Psoas muscle (tissue), 8 donors: ENCODE data around the gene CCDC3. TPM values are rescaled to one million over a fixed set of nuclear protein-coding genes. Genes with fewer than 3 reads are reported as not detected.
A peak's percentile ranks its signal among the peaks of the same experiment; 100 is the strongest.
"Not testable (repeated sequence)": the region's sequence is repeated elsewhere in the genome, so short reads cannot be mapped to it uniquely, and the experiment has no call there.

Source experiments
- ATAC-seq, 4 donors: fragments of 200-7000 bp; cut with Tn5 transposase; one replicate each; pipeline ENCODE4 v1.9.1; 2020; ENCODE audit warnings: moderate library complexity in 3 of 4, mild to moderate bottlenecking in 2 of 4
- DNase-seq, 2 donors: peaks; one replicate each; pipeline ENCODE4 v3.0.0-alpha.2; 2020
- H3K27ac ChIP-seq: fragments of 200-600 bp; one replicate; pipeline ENCODE4 v1.8.0; 2022
- H3K27me3 ChIP-seq, 3 donors: fragments of 200-600 bp in 1 of 3; one replicate each; pipeline versions ENCODE4 v1.6.1 to v1.8.0; 2013 to 2022; ENCODE audit warnings: low read length in 2 of 3, mild to moderate bottlenecking in 2 of 3, moderate library complexity in 1 of 3; ENCODE audit not compliant: insufficient read depth in 3 of 3
- H3K36me3 ChIP-seq, 2 donors: fragments of 200-600 bp in 1 of 2; one replicate each; pipeline versions ENCODE4 v1.6.1 to v1.8.0; 2013 to 2022; ENCODE audit warnings: low read depth in 1 of 2, mild to moderate bottlenecking in 1 of 2, moderate library complexity in 1 of 2; ENCODE audit not compliant: insufficient read depth in 1 of 2
- H3K4me1 ChIP-seq: fragments of 200-600 bp; one replicate; pipeline ENCODE4 v1.8.0; 2022
- H3K4me3 ChIP-seq: fragments of 200-600 bp; one replicate; pipeline ENCODE4 v1.8.0; 2022; ENCODE audit warnings: mild to moderate bottlenecking
- H3K9me3 ChIP-seq: fragments of 200-600 bp; one replicate; pipeline ENCODE4 v1.8.0; 2022
- CTCF ChIP-seq: fragments of 200-600 bp; IDR thresholded peaks from one replicate; pipeline ENCODE4 v1.8.0; 2022; ENCODE audit warnings: antibody characterized with exemption
- WGBS, 3 donors: extraction: QIAGEN DNeasy Blood & Tissue Kit; methylation state at CpG; one replicate each; pipeline versions ENCODE4 v1.1.6 to v1.1.7; 2013; 5-methylcytosine and 5-hydroxymethylcytosine counted together
- intact Hi-C, 2 donors: fragments of 100-400 bp; cut with DNase I; formaldehyde crosslinking; loops; one replicate each; pipeline versions ENCODE4 v1.11.0 to v1.14.2; 2022
- polyA plus RNA-seq, 3 donors: library from polyadenylated mRNA; stranded (reverse); fragments of 200-250 nt; gene quantifications; one replicate each; pipeline ENCODE4 v1.2.3, GENCODE V29; 2013
- total RNA-seq, 4 donors: library from RNA; stranded (reverse); fragmentation: NEBNext Ultra II Directional in 2 of 4; extraction: Animal tissue kit (Norgen Biotek cat#: 25700) in 2 of 4; gene quantifications; one replicate each; pipeline versions ENCODE4 v1.2.1 to v1.2.4, GENCODE V29; 2021 to 2023
- donor health status: healthy with polysubstance abuse.
- donor health status: DM: no; HTN: no; CAD: no; lungs with moderate emphysema.
- donor health status: Bipolar disorder and iron deficiency.
- donor health status: healthy.
- donor health status: DM: yes; HTN: yes; CAD: no.
- donor health status: DM: no; HTN: no; CAD: no.
- donor health status: DM: no; HTN: no; CAD: no.
- donor health status: DM: yes; HTN: yes; CAD: no.

CCDC3 gene
- total and polyA plus RNA-seq, 7 donors, result 1.7 to 54.2 (median 6.2) TPM

GRCh38 chr10:12999849-13000248 is 1.7 kb downstream of the CCDC3 start:
- WGBS, 3 donors, result 77 to 82% (median 79%) methylated on average over 6 of the region's 6 CpGs
- no peaks in the 10 kb centered on the region for H3K36me3 ChIP-seq
- H3K27me3 ChIP-seq, result peaks cover 0 to 32% (median 6%) of the 10 kb centered on the region in 3 donors
- no peaks in the 10 kb centered on the region for H3K4me1 ChIP-seq
- intact Hi-C loops, result no loop called here
- peak overlapping the region; percentile 52 for H3K4me3 ChIP-seq
- H3K9me3 ChIP-seq, result no peaks in the 10 kb centered on the region
- no peak for ATAC-seq
- no peak for DNase-seq
- no peak overlapping the region for H3K27ac ChIP-seq
- TF ChIP-seq CTCF, result no peak

GRCh38 chr10:12995425-12995861 is 6.1 kb downstream of the CCDC3 start:
- Histone ChIP-seq H3K4me1 (no peaks in the 10 kb centered on the region), H3K36me3 (no peaks in the 10 kb centered on the region), H3K4me3 (no peak overlapping the region), H3K9me3 (no peaks in the 10 kb centered on the region), H3K27ac (no peak overlapping the region), H3K27me3 (peaks cover 0 to 6% (median 4%) of the 10 kb centered on the region in 3 donors)
- no peak for TF ChIP-seq CTCF
- WGBS, 3 donors, result 42 to 53% (median 51%) methylated on average over 8 of the region's 8 CpGs
- ATAC-seq (no peak), DNase-seq (no peak)
- intact Hi-C loops, result no loop called here

GRCh38 chr10:12993595-12993994 is 7.9 kb downstream of the CCDC3 start:
- ATAC-seq (no peak), DNase-seq (no peak)
- intact Hi-C loops, result no loop called here
- Histone ChIP-seq H3K4me1 (no peaks in the 10 kb centered on the region), H3K4me3 (no peak overlapping the region), H3K36me3 (no peaks in the 10 kb centered on the region), H3K27ac (no peak overlapping the region), H3K27me3 (peaks cover 0 to 4% (median under 1%) of the 10 kb centered on the region in 3 donors), H3K9me3 (no peaks in the 10 kb centered on the region)
- WGBS, 3 donors, result 35 to 42% (median 40%) methylated on average over 8 of the region's 8 CpGs
- no peak for TF ChIP-seq CTCF

GRCh38 chr10:12985347-12985746 is 16.2 kb downstream of the CCDC3 start:
- no peak for TF ChIP-seq CTCF
- no peaks in the 10 kb centered on the region for H3K36me3 ChIP-seq
- H3K4me1 ChIP-seq, result no peaks in the 10 kb centered on the region
- no peak overlapping the region for H3K4me3 ChIP-seq
- intact Hi-C loops, result no loop called here
- DNase-seq (no peak), ATAC-seq (no peak)
- peaks cover 0 to 2% (median 0%) of the 10 kb centered on the region in 3 donors for H3K27me3 ChIP-seq
- H3K27ac ChIP-seq, result no peak overlapping the region
- 88 to 98% (median 94%) methylated on average over 6 of the region's 6 CpGs for WGBS, 3 donors
- peaks cover 6% of the 10 kb centered on the region for H3K9me3 ChIP-seq

- ATAC-seq, result no peak
- H3K27ac ChIP-seq, result no peak overlapping the region
These were observed 17.3 kb downstream of the CCDC3 start for GRCh38 chr10:12984165-12984747.

GRCh38 chr10:12983568-12983967 is 17.9 kb downstream of the CCDC3 start:
- DNase-seq, ATAC-seq, H3K9me3 ChIP-seq, H3K27ac ChIP-seq, H3K27me3 ChIP-seq, intact Hi-C loops, H3K36me3 ChIP-seq, H3K4me3 ChIP-seq, H3K4me1 ChIP-seq: not testable (repeated sequence)
- 78 to 81% (median 81%) methylated on average over 3 of the region's 3 CpGs for WGBS, 3 donors

More at GRCh38 chr10:12984165-12984747, 17.3 kb downstream of the CCDC3 start:
- no peak for TF ChIP-seq CTCF
- Histone ChIP-seq H3K27me3 (peaks cover 0 to 2% (median 0%) of the 10 kb centered on the region in 3 donors), H3K4me1 (no peaks in the 10 kb centered on the region), H3K9me3 (peaks cover 6% of the 10 kb centered on the region), H3K4me3 (no peak overlapping the region), H3K36me3 (no peaks in the 10 kb centered on the region)
- intact Hi-C loops, result no loop called here
- DNase-seq, result no peak
- WGBS, 3 donors, result 78 to 85% (median 83%) methylated on average over 7 of the region's 7 CpGs
